GM19372 (cell line): Measurements from ENCODE around the gene GPR107.

Experiments used
- ATAC-seq: cut with Tn5 transposase; IDR thresholded peaks from one replicate; pipeline ENCODE4 v1.9.1; 2021; ENCODE audit warnings: mild to moderate bottlenecking, low read depth, moderate library complexity; ENCODE audit not compliant: unreplicated experiment

Gene GPR107

DNA sequence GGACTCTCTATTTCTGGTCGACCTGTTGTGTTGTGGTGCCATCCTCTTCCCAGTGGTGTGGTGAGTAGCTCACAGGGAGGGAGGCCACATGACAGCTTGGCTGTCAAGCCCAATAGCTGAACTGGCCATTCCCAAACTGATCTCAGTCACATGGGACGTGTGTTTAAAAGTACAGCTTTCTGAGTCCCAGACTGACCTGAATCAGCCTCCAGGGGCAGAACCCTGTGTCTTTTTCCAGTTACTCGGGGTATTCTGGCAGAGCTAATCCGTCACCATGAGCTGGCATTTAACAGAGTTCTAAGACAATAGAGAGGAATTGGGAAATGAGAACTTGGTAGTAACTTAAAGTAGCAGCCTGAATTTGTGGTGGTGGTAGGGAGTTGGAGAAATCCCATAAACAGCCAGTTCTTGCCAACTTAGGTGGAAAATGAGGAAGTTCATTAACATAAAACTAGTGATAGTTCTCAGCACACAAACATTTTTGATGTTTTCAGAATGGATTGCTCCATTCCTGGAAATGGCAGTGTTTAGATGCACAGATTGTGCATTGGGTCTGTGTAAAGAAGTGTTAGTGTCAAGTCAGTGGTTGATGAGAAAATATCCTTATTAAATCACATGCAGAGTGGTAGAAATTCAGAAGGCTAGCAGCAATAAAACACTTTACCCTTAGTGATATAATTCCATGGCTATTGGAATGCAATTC is 50.9 kb downstream of the GPR107 start:
- no peak for ATAC-seq

DNA sequence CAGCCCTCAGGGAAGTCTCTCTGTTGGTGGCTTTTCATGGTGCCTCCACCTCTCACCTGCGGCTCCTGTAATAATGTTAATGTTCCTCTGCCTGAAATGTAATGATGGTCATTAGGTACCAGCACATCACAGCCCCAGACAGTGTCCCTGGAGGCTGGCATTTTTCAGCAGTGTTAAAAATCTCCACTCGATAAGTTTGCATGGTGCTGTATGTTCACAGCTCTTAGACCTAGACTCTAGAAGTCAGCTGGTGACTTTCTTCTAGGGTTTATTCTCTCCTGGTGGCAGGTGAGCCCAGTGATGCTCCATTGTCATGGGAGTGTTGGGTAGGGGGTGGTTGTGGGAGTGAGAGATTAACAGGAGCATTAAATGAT is 53.1 kb downstream of the GPR107 start:
- ATAC-seq, result no peak

DNA sequence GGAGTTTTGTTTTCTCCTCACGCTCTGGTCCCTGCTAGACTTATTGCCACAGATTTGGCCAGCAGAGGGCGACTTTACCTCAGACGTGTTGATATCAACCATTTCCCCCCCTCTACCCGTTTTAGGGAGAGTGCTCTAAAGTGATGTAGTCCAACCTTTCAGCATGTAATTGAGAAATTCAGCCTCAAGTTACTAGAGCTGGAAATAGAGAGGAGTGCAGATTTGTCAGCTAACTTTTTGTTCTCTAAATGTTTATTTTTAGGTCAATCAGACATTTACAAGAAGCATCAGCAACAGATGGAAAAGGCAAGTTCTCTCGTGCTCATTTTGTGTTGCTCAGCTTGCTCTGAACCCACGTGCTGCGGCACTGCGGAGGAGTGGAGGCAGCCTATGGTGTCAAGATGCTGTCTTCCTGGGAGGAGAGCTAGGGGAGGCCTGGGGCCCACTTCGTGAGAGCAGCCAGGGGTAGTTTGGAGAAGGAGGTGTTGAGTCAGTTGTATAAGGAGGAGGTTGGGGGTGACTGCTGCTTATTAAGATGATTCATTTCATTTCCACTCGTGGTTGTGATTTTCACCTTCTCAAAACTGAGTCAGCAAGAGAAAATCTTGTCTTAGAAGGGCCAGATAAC is 53.6 kb downstream of the GPR107 start:
- no peak for ATAC-seq

DNA sequence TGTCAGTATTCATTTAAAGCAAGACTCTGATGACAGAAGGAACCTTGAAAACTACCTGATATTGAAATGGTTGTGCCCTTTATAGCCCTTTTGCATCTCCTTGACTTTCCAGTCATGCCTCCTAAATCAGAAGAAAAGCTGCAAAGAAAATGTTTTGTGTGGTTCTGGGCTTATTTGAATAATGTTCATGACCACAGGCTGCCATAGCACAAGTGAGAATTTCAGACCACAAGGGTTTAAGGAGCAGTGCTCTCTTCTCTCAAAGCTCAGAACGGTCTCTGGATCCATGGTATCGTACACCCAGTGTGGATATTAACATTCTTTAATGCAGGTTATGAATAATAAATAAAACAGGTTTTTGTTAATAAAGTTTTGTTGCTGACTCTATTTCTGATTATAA is 54.2 kb downstream of the GPR107 start:
- ATAC-seq, result no peak

DNA sequence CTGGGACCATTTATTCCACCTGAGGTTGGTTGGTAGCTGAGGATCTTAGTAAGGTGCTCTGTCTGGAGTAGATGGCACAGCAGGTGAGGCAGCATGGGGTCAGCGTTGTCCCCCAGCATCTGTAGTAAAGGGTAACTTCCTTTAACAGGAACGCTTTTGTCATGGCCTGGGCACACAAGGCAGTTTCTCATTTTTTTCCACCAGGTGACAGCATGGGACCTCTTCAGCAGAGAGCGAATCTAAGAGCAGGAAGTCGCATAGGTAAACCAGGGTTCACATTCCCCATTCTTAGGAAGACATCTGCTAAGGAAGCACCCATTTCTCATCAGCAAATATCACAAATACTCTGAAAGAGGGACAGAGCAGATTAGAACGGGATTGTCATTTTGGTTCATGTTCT is 56.5 kb downstream of the GPR107 start:
- ATAC-seq, result no peak

DNA sequence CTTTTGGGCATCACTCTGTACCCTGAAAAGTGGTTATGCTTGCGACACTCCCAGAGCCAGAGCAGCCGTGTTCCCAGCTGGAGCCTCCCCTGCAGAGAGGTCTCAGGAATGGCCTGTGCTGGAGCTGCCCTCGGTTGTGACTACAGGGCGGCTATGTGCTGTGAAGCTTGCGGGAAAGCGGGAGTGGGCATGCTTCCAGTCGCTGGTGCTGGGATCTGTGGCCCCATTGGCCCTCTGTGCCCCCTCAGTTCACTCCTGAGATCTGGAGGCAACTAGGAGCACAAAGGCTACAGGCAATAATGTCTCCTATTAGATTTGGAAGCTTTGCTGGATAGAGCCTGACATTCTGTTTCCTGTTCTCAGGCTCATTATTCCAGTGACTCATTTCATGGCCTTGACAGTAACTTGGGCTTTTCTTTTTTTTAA is 56.9 kb downstream of the GPR107 start:
- no peak for ATAC-seq

DNA sequence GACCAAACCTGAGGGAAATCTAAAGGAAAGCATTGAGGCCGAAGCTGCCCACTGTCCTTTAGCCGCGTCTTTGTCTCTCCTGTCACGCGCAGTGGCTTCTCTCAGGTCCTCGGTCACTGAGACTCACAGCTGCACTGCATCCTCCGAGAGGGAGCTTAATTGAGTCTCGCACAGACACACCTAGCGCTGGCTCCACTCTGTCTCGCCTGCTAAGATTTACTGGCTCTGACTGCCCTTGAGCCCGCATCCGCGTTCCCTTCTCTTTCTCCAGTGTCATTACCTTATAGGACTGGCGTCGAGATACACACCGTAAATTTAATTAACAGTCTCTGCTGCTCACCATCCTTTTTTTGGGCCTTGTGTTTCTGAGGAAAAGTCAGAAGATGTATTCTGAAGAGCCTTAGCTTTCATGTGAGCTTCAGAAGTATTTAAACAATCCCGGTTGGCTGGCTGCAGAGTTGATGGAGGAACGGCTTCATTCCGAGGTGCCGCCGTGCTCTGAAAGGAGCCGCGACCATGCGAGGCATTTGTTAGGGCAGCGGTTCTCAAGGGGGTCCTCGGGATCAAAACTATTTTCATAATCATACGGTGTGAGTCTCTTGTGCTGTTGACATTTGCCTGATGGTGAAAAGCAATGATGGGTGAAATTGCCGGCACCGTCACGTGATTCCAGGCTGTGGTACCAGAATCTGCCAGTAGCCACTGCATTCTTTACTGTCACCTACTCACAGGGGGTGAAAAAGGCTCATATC is 58.3 kb downstream of the GPR107 start:
- ATAC-seq, result no peak

DNA sequence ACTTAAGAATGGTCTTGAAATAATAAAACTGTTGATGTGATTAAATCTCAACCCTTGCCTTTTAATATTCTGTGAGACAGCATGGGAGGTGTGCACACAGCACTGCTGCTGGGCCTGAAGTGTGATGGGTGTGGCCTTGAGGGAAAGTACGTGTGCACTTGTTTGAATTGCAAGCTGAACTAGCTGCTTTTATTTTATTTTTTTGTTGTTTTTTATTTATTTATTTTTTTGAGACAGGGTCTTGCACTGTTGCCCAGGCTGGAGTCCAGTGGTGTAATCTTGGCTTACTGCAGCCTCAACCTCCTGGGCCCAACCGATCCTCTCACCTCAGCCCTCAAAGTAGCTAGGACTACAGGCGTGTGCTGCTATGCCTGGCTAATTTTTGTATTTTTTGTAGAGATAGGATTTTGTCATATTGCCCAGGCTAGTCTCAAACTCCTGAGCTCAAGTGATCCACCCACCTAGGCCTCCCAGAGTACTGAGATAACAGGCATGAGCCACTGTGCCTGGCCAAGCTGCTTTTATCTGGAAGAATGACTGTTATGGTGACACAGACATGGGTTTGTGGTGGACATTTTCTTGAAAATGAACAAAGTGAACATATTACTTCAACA is 58.9 kb downstream of the GPR107 start:
- ATAC-seq, result no peak

DNA sequence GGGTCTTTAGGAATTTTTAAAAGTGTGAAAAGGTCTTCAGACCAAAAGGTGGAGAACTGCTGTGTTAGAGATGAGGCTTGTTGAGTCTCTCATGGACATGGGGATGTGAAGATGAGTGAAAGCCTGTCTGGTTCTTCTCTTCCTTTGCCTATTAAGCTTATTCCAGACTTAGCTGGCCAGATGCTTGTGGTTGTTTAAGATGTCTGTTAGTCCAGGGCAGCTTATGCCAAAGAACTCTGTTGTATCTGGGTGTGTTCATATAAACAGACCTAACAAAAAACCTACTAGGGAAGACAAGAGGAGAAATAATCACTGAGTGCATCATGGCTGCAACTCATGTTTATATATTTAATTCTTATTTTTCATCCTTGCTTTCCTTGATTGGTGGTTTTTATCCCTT is 61.0 kb downstream of the GPR107 start:
- no peak for ATAC-seq

DNA sequence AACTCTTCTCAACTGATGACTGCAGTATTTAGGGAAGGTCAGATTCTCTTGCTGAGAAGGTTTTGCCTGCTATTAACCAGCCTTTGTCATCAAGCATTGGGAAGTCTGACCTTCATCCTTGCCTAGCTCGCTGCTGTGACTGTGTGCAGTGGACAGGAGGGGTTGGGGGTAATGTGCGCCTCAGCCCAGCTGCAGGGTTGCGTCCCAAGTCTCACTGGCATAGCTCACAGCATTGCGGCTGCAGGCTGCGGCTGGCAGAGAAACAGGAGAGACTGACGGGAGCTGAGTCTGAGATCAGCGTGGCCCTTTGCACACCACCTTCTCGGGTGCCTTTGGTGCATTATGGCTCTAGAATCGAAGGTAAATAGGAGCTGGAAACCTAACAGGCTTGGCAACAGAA is 62.6 kb downstream of the GPR107 start:
- ATAC-seq, result no peak

DNA sequence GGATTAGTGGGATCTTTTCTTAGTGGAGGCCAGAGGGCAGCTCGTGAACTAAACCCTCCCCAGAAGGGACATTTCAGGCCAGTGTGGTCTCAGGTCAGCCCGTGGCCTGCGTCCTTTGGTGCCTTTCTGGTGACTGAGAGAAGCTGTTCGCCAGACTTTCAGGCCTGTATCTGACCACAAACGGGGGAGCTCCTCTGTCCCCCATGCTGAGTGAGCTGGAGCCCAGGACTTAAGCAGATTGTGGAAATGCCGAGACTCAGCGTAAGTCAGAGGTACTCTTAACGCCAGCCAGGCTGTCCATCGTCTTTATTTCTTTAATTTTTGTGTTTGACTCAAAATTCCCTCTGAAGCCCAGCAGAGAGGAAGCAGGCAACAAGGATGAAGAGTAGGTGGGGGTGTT is 63.7 kb downstream of the GPR107 start:
- no peak for ATAC-seq

DNA sequence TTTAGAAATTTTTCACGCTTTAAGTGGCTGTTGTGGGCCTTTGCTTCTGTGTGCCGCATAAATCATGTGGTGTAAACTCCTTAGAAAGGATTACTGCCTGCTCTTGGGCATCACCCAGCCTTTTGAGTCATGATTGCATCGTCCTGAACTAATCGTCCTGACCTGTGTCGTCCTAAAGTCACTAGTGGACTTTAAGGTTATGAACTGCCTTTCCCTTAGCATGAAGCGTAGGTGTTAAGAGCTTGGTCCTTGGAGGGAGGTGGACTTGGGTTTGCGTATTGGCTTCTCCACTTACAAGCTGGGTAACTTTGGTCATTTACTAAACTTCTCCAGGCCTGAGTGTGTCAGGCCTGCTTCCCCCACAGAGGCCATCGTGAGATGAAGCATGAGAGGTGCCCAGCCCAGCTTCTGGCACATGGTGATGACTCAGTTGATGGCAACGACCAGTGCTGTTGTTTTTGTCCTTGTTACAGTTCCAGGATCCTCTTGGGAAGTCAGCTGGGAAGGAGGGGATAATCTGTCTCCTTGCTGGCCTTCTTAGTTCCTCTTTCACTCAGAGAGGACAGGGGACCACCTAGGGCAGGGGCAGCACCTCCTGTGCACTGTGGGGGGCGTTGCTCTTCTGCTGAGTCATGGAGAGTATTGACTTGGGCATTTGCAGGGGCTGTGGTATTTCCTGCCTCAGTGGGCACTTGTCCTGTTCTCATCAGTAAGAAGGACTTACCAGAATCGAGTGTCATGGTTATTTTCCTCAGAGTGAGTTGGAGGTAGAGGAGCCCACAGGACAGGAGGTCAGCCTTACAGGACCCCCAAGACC is 64.3 kb downstream of the GPR107 start:
- ATAC-seq, result no peak

DNA sequence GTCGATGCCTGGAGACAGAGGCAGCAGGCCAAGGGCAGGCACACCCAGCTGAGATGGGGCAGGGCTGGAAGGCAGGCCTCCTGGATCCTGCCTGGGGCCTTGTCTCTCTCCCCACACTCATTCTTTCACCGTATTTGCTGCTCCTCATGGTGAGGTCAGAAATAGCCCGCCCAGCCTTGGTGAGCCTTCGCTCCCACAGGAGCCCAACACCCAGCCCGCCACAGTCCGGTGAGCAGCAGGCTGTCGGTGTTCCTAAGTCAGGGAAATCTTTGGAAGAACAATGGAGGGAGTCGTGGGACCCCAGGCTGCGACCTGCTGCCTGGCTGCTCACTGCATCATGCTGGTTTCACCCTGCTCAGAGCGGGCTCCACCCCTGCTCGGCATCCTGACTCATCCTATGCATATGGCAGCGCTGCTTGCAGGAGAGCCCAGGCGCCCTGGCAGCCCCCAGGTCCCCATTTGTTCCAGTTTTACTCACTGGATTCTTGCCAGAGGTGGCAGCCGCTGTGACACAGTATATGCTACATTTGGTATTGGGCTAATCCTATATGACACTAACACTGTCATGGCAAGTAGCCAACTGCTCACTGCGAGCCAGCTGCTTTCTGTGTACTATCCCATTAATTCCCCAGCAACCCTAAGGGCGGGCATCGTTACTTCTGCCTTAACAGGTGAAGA is 65.3 kb downstream of the GPR107 start:
- ATAC-seq, result no peak

DNA sequence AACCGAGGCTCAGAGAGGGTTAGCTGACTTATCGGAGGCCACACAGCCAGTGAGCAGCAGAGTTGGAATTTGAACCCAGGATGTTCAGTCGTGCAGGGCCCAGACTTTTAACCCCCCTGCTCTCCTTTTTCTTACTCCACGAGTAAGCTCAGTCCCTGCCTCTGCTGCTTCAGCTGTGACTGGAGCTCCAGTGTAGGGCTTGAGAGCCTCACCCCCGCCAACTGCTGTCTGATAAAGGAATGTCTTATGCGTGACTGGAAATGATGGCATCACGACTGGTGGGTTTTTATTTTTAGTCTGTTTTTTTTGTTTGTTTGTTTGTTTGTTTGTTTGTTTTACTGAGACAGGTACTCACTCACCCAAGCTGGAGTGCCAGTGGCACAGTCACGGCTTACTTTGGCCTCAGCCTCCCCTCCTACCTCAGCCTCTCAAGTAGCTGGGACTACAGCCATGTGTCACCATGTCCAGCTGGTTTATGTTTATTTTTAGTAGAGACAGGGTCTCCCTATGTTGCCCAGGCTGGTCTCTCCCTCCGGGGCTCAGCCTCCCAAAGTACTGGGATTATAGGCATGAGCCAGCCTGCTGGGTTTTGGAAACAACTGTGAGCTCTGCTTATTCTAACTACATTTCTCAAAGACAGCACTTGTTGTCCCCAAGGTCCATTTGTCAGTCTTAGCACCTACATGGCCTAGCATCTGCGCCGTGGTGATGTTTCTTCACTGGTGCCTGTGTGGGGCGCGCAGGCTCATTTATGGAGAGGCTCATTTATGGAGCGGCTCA is 66.0 kb downstream of the GPR107 start:
- no peak for ATAC-seq

DNA sequence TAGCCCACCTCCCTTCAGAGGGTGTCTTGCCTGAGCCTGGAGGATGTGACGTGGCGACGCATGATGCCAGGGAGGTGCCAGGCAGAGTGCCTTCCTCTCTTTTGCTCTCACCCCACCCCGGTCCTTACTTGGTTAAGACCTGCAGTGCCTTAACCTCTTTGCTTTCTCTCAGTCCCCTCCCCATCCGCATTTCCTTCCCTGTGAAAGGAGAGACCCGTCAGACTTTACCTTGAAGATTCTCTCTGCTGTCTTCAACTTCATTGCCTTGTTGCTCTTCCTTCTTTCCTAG is 66.5 kb downstream of the GPR107 start:
- no peak for ATAC-seq

DNA sequence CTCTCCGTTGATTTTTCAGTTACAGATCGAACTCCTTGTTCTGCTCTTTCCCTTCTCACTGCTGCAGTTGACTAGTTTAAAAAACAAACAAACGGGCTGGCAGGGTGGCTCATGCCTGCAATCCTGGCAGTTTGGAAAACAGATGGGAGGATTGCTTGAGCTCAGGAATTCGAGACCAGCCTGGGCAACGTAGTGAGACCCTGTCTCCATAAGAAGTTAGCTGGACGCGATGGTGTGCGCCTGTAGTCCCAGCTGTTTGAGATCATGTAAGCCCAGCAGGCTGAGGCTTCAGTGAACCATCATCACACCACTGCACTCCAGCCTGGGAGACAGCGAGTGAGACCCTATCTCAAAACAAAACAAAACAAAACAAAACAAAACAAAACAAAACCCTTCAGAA is 67.1 kb downstream of the GPR107 start:
- no peak for ATAC-seq

DNA sequence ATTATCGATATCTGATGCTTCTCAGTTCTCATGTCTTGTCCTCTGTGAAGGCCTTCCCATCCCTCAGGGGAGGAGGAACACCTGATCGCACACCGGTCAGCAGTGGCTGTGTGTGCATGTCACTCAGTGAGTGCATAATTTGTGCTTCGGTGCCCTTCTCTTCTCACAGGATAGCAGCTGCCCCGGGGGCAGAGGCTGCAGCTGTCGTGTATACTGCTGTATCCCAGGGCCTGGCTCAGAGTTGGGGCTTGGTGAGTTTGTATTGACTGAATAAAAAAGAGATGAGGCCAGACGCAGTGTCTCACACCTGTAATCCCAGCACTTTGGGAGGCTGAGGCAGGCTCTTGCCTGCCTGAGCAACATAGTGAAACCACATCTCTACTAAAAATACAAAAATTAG is 68.8 kb downstream of the GPR107 start:
- no peak for ATAC-seq

DNA sequence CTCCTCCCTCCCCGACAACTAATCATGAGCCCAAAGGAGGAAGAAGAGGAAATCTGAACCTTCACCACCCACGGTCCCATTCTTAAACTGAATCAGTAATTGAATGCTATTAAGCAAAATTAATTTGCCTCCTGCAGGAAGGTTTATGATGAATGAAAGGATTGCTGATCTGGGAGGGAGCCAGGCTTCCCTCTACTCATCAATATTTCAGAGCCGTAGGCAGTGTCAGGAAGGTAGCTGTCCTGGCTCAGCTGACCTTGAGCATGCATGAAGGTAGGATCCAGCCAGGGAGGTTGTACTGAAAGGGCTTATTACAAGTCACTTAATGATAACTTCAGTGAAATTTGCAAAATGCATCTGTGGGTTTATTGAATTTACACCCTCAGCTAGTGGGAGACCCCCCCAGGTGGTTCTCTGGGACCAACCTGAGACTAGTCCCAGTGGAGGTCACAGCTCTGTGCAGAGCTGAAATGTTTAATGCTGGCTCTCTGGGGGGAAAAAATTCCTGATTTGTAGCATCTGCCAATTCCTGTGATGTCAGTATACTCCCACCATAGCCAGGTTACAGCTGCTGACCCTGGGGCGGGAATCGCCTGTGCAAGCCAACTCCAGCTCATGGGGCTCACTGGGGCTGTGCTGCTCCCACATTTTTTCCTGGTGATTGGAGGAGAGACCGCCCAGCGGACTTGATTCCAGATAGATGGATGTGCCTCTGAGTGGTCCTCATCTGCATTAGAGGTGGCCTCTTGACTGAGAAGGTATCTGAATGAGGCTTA is 70.6 kb downstream of the GPR107 start:
- no peak for ATAC-seq
